Ovary (tissue), 3 donors: ENCODE measurements around the gene PYCR2.

ENCODE experiments used
- CTCF ChIP-seq, 3 donors: fragments of 450-650 bp in 2 of 3; fragments of 200-600 bp in 1 of 3; IDR thresholded peaks; one replicate each; pipeline versions ENCODE4 v1.5.1 to v1.8.0; 2016 to 2022; ENCODE audit warnings: antibody characterized with exemption in 3 of 3, mild to moderate bottlenecking in 1 of 3
- EP300 ChIP-seq: sonication (generic); formaldehyde crosslinking; IDR thresholded peaks from one replicate; pipeline ENCODE4 v1.6.1; 2017; ENCODE audit warnings: antibody characterized with exemption
- POLR2A ChIP-seq: fragments of 450-650 bp; IDR thresholded peaks from one replicate; pipeline ENCODE4 v1.6.1; 2017; ENCODE audit warnings: antibody characterized with exemption, mild to moderate bottlenecking, moderate library complexity
- donor health status: DM: no; HTN: no; CAD: no.

DNA sequence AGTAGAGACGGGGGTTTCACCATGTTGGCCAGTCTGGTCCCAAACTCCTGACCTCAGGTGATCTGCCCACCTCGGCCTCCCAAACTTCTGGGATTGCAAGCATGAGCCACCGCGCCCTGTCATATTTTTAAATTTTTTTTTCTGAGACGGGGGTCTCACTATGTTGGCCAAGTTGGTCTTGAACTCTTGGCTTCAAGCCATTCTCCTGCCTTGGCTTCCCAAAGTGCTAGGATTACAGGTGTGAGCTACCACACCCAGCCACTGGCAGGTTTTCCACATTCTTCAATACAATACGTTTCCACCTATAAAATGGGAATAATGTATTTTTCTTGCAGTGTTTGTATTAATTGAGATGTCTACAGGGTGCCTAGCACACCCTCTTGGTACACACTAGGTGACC lies 31.7 kb downstream of the PYCR2 start:
- TF ChIP-seq CTCF (IDR thresholded peaks at IDR 0.05) (no peak), POLR2A (no peak), EP300 (no peak)
